NB4 (cell line): ENCODE measurements around the gene HTR7.
"Not testable (repeated sequence)": the region's sequence is repeated elsewhere in the genome, so short reads cannot be mapped to it uniquely, and the experiment has no call there.

ENCODE experiments used
- DNase-seq: peaks from one replicate; pipeline ENCODE4 v3.0.0; 2010; ENCODE audit warnings: low read depth
- H3K4me3 ChIP-seq: one replicate; pipeline ENCODE4 v1.5.1; 2011; ENCODE audit warnings: mild to moderate bottlenecking, low read depth, low read length, moderate library complexity
- CTCF ChIP-seq: IDR thresholded peaks from one replicate; pipeline ENCODE4 v1.5.1; 2012; ENCODE audit warnings: low read depth, low read length
- MYC ChIP-seq: IDR thresholded peaks from 2 replicates; pipeline ENCODE4 v1.6.1; 2011; ENCODE audit warnings: low read depth, low read length
- POLR2A ChIP-seq: IDR thresholded peaks from 2 replicates; pipeline ENCODE4 v1.6.1; 2011; ENCODE audit warnings: mild to moderate bottlenecking; ENCODE audit not compliant: insufficient read length; ENCODE audit errors: extremely low read depth
- TF ChIP-seq, protein P1 (sequence below): IDR thresholded peaks from 2 replicates; pipeline ENCODE4 v1.6.1; 2011; ENCODE audit warnings: low read depth, low read length

HTR7 gene

DNA sequence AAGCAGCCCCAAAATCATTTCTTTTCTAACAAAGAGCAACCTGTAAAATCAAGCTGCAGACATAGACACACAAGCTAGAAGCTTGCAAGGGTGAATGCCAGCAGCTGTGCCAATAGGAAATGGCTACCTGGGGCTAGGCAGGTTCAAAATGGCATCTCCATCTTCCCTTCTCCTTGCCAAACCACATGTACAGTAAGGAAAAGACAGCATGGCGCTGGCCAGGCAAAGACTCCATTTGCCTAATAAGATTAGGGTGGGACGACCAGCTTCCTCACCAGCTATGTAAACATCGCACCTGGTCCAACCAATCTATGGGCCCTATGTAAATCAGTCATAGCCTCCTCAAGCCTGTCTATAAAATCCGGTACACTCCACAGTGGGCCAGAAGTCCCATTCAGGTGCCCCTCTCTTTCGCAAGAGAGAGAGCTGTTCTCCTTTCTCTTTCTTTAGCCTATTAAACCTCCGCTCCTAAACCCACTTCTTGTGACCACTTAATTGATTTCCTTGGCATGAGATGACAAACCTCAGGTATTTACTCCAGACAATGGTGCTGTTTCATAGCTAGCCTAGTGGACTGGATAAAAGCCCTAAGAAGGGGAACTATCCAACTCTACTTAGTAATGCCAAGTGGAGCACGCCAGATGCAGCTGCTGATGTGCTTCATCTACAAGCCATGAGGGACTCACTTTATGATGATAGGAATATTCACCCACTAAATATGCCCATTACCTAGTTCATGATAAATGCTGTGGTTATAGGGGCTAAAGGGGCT lies 44.1 kb downstream of the HTR7 start:
- DNase-seq, result no peak
- TF ChIP-seq CTCF (no peak), POLR2A (no peak), MYC (no peak)
- TF ChIP-seq, protein P1, sequence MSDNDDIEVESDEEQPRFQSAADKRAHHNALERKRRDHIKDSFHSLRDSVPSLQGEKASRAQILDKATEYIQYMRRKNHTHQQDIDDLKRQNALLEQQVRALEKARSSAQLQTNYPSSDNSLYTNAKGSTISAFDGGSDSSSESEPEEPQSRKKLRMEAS, result no peak
- no peak overlapping the region for H3K4me3 ChIP-seq

- not testable (repeated sequence) for DNase-seq, H3K4me3 ChIP-seq
These were observed 50.7 kb downstream of the HTR7 start for GRCh38 chr10:90807106-90807505.

- no peak for DNase-seq
- TF ChIP-seq, protein P1, result no peak
- TF ChIP-seq POLR2A (no peak), MYC (no peak), CTCF (no peak)
- no peak overlapping the region for H3K4me3 ChIP-seq
These were observed 51.2 kb downstream of the HTR7 start for GRCh38 chr10:90806677-90807076.

DNA sequence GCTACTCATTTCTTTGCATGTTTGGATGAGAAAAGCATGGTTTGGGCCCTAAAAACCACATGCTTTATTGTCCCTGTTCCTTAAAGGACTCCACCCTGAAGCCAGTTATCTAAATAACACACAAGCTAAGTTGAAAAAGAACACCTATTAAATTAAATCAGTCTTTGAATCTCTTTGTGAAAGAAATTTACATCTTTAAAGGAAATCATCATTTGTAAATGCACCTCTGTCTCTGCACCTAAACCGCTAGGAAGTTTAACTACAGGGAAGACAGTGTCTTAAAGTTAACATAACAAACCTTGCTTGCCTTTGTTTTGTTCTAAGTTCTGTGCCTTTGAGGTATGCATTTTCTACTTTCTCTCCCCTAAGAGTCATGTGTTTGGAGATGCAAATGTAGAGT lies 52.6 kb downstream of the HTR7 start:
- H3K4me3 ChIP-seq, result no peak overlapping the region
- DNase-seq, result no peak

GRCh38 chr10:90804354-90804753 lies 53.5 kb downstream of the HTR7 start:
- no peak for DNase-seq
- TF ChIP-seq MYC (no peak), POLR2A (no peak), CTCF (no peak)
- TF ChIP-seq, protein P1, result no peak
- H3K4me3 ChIP-seq, result no peak overlapping the region

More for the DNA sequence above, 52.6 kb downstream of the HTR7 start:
- no peak for TF ChIP-seq POLR2A
- TF ChIP-seq, protein P1, result no peak
- TF ChIP-seq MYC, result no peak
- no peak for TF ChIP-seq CTCF

GRCh38 chr10:90801608-90802007 lies 56.2 kb downstream of the HTR7 start:
- TF ChIP-seq, protein P1, result no peak
- no peak for TF ChIP-seq MYC
- TF ChIP-seq CTCF, result no peak
- no peak for TF ChIP-seq POLR2A
- no peak overlapping the region for H3K4me3 ChIP-seq
- no peak for DNase-seq
